Stimulated activated CD8-positive, alpha-beta memory T cell treated with anti-CD3 and anti-CD28 coated beads, Interleukin-15, amount 100 ng/mL, for 24 hours (primary cell): ENCODE data around the gene MCTS1.
"Not testable (repeated sequence)": the region's sequence is repeated elsewhere in the genome, so short reads cannot be mapped to it uniquely, and the experiment has no call there.

Source experiments
- DNase-seq: peaks from one replicate; pipeline ENCODE4 v3.0.0-alpha.2; 2020; ENCODE audit warnings: low read depth

MCTS1 gene

DNA sequence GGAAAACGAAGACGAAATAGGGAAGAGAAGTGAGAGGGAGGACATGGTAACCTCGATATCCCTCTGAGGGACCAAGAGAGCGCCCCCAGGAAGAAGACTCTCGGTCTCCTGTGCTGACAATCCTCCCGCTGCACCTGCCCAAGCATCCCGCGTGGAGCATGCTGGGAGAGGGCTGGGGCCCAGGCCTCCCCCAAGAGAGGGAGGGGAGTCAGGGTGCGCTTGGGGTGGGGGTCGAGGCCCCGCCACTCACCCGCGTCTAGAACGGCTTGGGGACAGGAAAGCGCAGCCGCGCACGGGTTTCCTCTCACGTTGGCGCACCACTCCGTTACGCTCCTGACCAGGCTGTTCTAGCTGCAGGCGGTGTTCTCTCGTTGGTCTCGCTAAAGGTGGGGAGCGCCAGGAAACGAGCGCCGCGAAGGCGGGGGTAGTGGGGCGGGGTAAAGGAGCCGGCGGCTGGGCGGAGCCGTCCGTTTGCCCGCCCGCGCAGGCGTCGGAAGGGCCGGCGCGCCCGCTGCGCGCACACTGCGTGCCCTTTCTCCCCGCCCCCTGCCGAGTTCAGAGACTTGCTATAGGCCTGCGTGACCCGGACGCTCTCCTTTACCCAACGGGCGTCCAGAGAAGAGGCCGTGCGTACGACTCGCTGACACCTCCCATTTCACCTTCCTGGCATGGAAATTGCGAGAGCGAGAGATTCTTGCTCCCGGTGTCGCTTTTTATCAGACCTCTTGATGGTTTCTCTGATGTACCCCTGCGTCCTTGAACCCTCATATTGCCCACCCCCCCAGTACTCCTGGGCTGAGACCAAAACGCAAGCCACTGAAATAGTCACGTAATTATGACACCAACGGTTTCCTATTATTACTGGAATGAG, 26.0 kb downstream of the MCTS1 start, which contains the start of gene C1GALT1C1:
Gene C1GALT1C1, minus strand, starts transcription at position 388 of the 871 bp plus-strand sequence. CDS start 2,888 bp downstream, outside the sequence.
- DNase-seq = peak; percentile 69

DNA sequence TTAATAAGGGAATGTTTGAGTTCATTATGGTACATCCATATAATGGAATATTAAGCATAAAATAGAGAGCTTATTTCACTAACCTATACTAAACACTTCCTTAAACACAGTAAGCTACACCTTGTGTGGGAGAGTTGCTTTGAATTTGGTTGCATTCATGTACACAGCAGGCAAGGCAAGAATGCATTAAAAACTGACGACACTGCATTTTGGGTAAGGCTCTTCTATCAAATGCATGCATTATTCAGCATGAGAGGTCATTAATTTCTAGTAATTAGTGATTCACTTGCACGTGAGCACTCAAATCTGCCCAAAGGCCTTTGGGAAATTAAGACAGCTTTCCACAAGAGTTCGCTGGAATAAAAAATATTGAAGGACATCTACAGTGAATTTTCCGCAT, 34.7 kb downstream of the MCTS1 start:
- no peak for DNase-seq

DNA sequence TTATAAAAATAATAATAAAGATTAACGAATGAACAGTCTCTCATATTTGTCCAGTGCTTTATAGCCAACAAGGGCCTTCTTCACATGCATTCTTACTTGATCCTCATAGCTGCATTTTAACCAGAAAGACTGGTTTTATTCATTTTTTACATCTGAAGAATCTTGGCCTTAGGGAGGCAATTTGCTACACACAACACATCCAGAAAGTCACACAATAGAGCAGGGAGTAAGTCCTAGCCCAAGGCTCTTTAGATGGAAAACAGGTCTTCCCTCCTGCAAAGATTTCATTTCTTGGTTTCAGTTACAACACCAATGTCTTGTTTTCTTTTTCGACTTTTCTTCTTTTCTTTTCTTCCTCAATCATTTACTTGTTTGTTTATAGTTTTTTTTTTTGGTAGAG, 39.0 kb downstream of the MCTS1 start:
- DNase-seq = no peak

DNA sequence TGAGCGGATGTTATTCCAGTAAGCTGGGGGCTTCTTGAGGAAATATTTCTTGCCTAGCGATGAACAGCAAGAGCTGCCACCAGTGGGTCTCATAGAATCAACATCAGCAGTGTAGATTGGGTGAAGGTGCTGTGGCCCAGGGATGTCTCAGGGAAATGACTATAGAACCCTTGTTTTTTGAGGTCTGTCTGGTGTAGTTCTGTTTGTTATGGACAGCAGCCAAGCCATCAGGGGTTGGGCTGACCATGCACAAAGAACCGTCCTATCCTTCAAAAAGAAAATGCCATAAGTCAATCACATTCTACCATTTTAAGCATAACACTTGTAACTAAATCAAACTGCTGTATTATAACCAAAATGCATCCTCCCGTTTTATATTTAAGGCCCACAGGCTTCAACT, 43.2 kb downstream of the MCTS1 start:
- DNase-seq = no peak

DNA sequence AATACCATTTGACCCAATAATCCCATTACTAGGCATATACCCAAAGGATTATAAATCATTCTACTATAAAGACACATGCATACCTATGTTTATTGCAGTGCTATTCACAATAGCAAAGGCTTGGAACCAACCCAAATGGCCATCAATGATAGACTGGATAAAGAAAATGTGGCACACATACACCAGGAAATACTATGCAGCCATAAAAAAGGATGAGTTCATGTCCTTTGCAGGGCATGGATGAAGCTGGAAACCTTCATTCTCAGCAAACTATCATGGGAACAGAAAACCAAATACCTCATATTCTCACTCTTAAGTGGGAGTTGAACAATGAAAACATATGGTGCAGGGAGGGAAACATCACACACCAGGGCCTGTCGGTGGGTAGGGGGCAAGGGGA, 48.4 kb downstream of the MCTS1 start:
- DNase-seq = not testable (repeated sequence)

DNA sequence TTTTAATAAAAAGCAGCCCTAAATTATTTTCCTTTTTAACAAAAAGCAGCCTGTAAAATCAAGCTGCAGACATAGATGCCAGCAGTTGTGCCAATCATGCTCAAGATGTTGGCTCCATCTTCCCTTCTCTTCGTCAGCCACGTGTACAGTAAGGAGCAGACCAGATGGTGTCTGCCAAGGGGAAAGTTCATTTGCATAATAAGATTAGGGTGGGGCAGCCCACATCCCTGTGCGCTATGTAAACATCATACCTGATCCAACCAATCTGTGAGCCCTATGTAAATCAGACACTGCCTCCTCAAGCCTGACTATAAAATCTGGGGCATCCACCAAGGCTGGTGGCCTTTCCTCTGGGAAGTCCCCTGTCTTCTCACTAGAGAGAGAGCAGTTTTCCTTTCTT, 49.1 kb downstream of the MCTS1 start:
- no peak for DNase-seq

DNA sequence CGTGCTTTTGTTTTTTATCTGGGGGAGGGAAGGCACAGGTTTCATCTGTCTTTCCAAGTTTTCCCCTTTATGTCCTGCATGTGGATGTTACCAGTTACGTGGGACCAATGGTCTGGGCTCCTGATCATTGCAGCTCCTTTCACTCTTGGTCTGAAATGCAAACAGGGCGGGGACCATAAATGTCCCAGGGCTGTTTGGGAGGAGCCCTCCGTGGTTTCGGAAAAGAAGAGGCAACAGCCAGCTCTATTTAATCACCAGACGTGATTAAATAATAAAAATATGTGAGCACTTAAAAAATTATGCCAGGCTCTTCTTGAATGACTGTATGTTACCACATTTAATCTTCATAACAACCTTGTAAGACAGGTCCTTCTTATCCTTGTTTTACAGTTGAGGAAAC, 56.7 kb downstream of the MCTS1 start:
- no peak for DNase-seq
